GM23248 (cell line): ENCODE data around the gene SPACA7.

ENCODE experiments used
- EZH2 ChIP-seq: fragments of 200-600 bp; sonication (generic); IDR thresholded peaks from 2 replicates; pipeline ENCODE4 v1.6.1; 2018; ENCODE audit warnings: antibody characterized with exemption, mild to moderate bottlenecking; ENCODE audit not compliant: insufficient read depth, poor library complexity, severe bottlenecking
- EZH2phosphoT487 ChIP-seq: fragments of 200-600 bp; sonication (generic); IDR thresholded peaks from 2 replicates; pipeline ENCODE4 v1.6.1; 2018; ENCODE audit warnings: antibody characterized with exemption, moderate library complexity, mild to moderate bottlenecking, low read depth; ENCODE audit not compliant: insufficient read depth

GRCh38 chr13:112479389-112479788 lies 103.2 kb downstream of the SPACA7 start:
- TF ChIP-seq EZH2phosphoT487 (no peak), EZH2 (no peak)
